IPS-20b (cell line): ENCODE measurements around the gene RAD51B.
"Not testable (repeated sequence)": the region's sequence is repeated elsewhere in the genome, so short reads cannot be mapped to it uniquely, and the experiment has no call there.

ENCODE experiments used
- H3K27ac ChIP-seq: one replicate; pipeline ENCODE4 v1.5.1; 2013; ENCODE audit warnings: low read length
- H3K27me3 ChIP-seq: 2 replicates; pipeline ENCODE4 v1.6.1; 2013; ENCODE audit warnings: mild to moderate bottlenecking, low read length, inconsistent platforms; ENCODE audit not compliant: insufficient read depth
- H3K36me3 ChIP-seq: 2 replicates; pipeline ENCODE4 v1.6.1; 2013; ENCODE audit warnings: low read depth, mild to moderate bottlenecking, inconsistent platforms, low read length, moderate library complexity; ENCODE audit not compliant: insufficient read depth
- H3K4me1 ChIP-seq: 2 replicates; pipeline ENCODE4 v1.6.1; 2013; ENCODE audit warnings: mild to moderate bottlenecking, control low read depth, inconsistent platforms, low read length, moderate library complexity; ENCODE audit not compliant: insufficient read depth
- H3K4me3 ChIP-seq: 2 replicates; pipeline ENCODE4 v1.5.1; 2013; ENCODE audit warnings: mild to moderate bottlenecking, low read length, inconsistent platforms
- H3K9ac ChIP-seq: 2 replicates; pipeline ENCODE4 v1.6.1; 2013; ENCODE audit warnings: low read depth, mild to moderate bottlenecking, inconsistent platforms, low read length, moderate library complexity
- H3K9me3 ChIP-seq: 2 replicates; pipeline ENCODE4 v1.6.1; 2013; ENCODE audit warnings: mild to moderate bottlenecking, low read depth, low read length, inconsistent platforms; ENCODE audit not compliant: insufficient read depth

Gene RAD51B

GRCh38 chr14:68181519-68182326 lies 362.1 kb downstream of the RAD51B start:
- H3K4me3 ChIP-seq = no peak overlapping the region
- H3K27ac ChIP-seq = no peak overlapping the region
- H3K27me3 ChIP-seq = no peaks in the 10 kb centered on the region
- H3K9me3 ChIP-seq = no peaks in the 10 kb centered on the region
- peaks cover 22% of the 10 kb centered on the region; the same call in 1 of the 2 replicates for H3K4me1 ChIP-seq
- H3K9ac ChIP-seq = no peak overlapping the region
- H3K36me3 ChIP-seq = no peaks in the 10 kb centered on the region

GRCh38 chr14:68182492-68182891 lies 362.9 kb downstream of the RAD51B start:
- Histone ChIP-seq H3K4me3 (no peak overlapping the region), H3K27ac (no peak overlapping the region), H3K9me3 (no peaks in the 10 kb centered on the region), H3K27me3 (no peaks in the 10 kb centered on the region), H3K9ac (no peak overlapping the region), H3K4me1 (peaks cover 22% of the 10 kb centered on the region; the same call in 1 of the 2 replicates), H3K36me3 (no peaks in the 10 kb centered on the region)

- not testable (repeated sequence) for H3K4me3 ChIP-seq
These were observed 367.1 kb downstream of the RAD51B start for GRCh38 chr14:68186500-68187276.

GRCh38 chr14:68188174-68188573 lies 368.6 kb downstream of the RAD51B start:
- Histone ChIP-seq H3K4me3 (no peak overlapping the region), H3K27me3 (no peaks in the 10 kb centered on the region), H3K27ac (no peak overlapping the region), H3K36me3 (no peaks in the 10 kb centered on the region), H3K9ac (no peak overlapping the region), H3K9me3 (no peaks in the 10 kb centered on the region), H3K4me1 (peaks cover 6% of the 10 kb centered on the region; the same call in 1 of the 2 replicates)

More at GRCh38 chr14:68186500-68187276, 367.1 kb downstream of the RAD51B start:
- not testable (repeated sequence) for H3K27ac ChIP-seq, H3K27me3 ChIP-seq, H3K9ac ChIP-seq, H3K9me3 ChIP-seq, H3K4me1 ChIP-seq, H3K36me3 ChIP-seq

GRCh38 chr14:68190032-68190431 lies 370.5 kb downstream of the RAD51B start:
- no peaks in the 10 kb centered on the region for H3K27me3 ChIP-seq
- no peak overlapping the region for H3K27ac ChIP-seq
- H3K4me1 ChIP-seq = peaks cover 14% of the 10 kb centered on the region; the same call in 1 of the 2 replicates

GRCh38 chr14:68191567-68192321 lies 372.2 kb downstream of the RAD51B start:
- H3K27me3 ChIP-seq = no peaks in the 10 kb centered on the region
- H3K4me1 ChIP-seq = peaks cover 21% of the 10 kb centered on the region
- no peaks in the 10 kb centered on the region for H3K36me3 ChIP-seq
- H3K27ac ChIP-seq = no peak overlapping the region
- no peaks in the 10 kb centered on the region for H3K9me3 ChIP-seq
- H3K9ac ChIP-seq = no peak overlapping the region
- no peak overlapping the region for H3K4me3 ChIP-seq

More at GRCh38 chr14:68190032-68190431, 370.5 kb downstream of the RAD51B start:
- no peak overlapping the region for H3K4me3 ChIP-seq
- H3K9ac ChIP-seq = no peak overlapping the region
- H3K36me3 ChIP-seq = no peaks in the 10 kb centered on the region
- H3K9me3 ChIP-seq = no peaks in the 10 kb centered on the region

GRCh38 chr14:68192935-68193334 lies 373.4 kb downstream of the RAD51B start:
- Histone ChIP-seq H3K4me3 (no peak overlapping the region), H3K36me3 (no peaks in the 10 kb centered on the region), H3K9ac (no peak overlapping the region), H3K27ac (no peak overlapping the region), H3K4me1 (peaks cover 33% of the 10 kb centered on the region), H3K9me3 (no peaks in the 10 kb centered on the region), H3K27me3 (no peaks in the 10 kb centered on the region)

GRCh38 chr14:68193970-68194681 lies 374.5 kb downstream of the RAD51B start:
- H3K36me3 ChIP-seq = no peaks in the 10 kb centered on the region
- H3K9me3 ChIP-seq = no peaks in the 10 kb centered on the region
- H3K4me1 ChIP-seq = peaks cover 41% of the 10 kb centered on the region
- no peak overlapping the region for H3K27ac ChIP-seq
- no peak overlapping the region for H3K4me3 ChIP-seq
- no peak overlapping the region for H3K9ac ChIP-seq
- no peaks in the 10 kb centered on the region for H3K27me3 ChIP-seq

GRCh38 chr14:68195126-68195525 lies 375.5 kb downstream of the RAD51B start:
- H3K27ac ChIP-seq = no peak overlapping the region

GRCh38 chr14:68198713-68199495 lies 379.3 kb downstream of the RAD51B start:
- Histone ChIP-seq H3K27me3 (no peaks in the 10 kb centered on the region), H3K27ac (no peak overlapping the region), H3K9me3 (no peaks in the 10 kb centered on the region), H3K4me1 (peaks cover 43% of the 10 kb centered on the region), H3K4me3 (no peak overlapping the region), H3K36me3 (no peaks in the 10 kb centered on the region), H3K9ac (no peak overlapping the region)

More at GRCh38 chr14:68195126-68195525, 375.5 kb downstream of the RAD51B start:
- Histone ChIP-seq H3K27me3 (no peaks in the 10 kb centered on the region), H3K36me3 (no peaks in the 10 kb centered on the region), H3K9me3 (no peaks in the 10 kb centered on the region), H3K4me1 (peaks cover 51% of the 10 kb centered on the region), H3K4me3 (no peak overlapping the region), H3K9ac (no peak overlapping the region)
